K562 (cell line): ENCODE data around the gene MEF2B. TPM values are rescaled to one million over a fixed set of nuclear protein-coding genes. Genes with fewer than 3 reads are reported as not detected.

Source experiments
- ESRRA ChIP-seq: fragments of 450-650 bp; IDR thresholded peaks from 2 replicates; pipeline ENCODE4 v1.6.1; 2014; ENCODE audit warnings: low read depth, mild to moderate bottlenecking, moderate library complexity, borderline replicate concordance
- NR2F6 ChIP-seq: fragments of 450-650 bp; formaldehyde crosslinking; IDR thresholded peaks from 2 replicates; pipeline ENCODE4 v1.4.0; 2020; ENCODE audit warnings: mild to moderate bottlenecking
- RAD51 ChIP-seq: fragments of 450-650 bp; IDR thresholded peaks from 2 replicates; pipeline ENCODE4 v1.7.1; 2016; ENCODE audit warnings: low read depth, mild to moderate bottlenecking, borderline replicate concordance
- RBM39 ChIP-seq: fragments of 200-400 bp; formaldehyde crosslinking; optimal IDR thresholded peaks from 2 replicates; pipeline ENCODE3; 2018; ENCODE audit warnings: low read depth, low read length
- SMARCE1 ChIP-seq: fragments of 450-650 bp; IDR thresholded peaks from 2 replicates; pipeline ENCODE4 v1.7.1; 2016; ENCODE audit warnings: mild to moderate bottlenecking
- ZSCAN29 ChIP-seq: fragments of 450-650 bp; IDR thresholded peaks from 2 replicates; pipeline ENCODE4 v1.6.1; 2017
- polyA plus RNA-seq, 8 experiments: library from polyadenylated mRNA; depleted of rRNA in 4 of 8; stranded (reverse) in 5 of 8; unstranded in 3 of 8; fragments of >200 nt; fragmentation: Nextera tagmentation in 2 of 8; fragmentation: Illumina TruSeq in 1 of 8; extraction: Ambion mirVana in 2 of 8; extraction: Trizol in 1 of 8; gene quantifications; 2 replicates each; pipeline versions ENCODE4 v1.2.1 to v1.2.3, GENCODE V29; 2011 to 2014; ENCODE audit warnings: inconsistent platforms in 1 of 8, missing spikeins in 1 of 8
- total RNA-seq, 7 experiments: library from RNA; depleted of rRNA in 6 of 7; stranded (reverse); fragments of >200 nt in 6 of 7; fragmentation: Illumina TruSeq in 2 of 7; extraction: Trizol in 2 of 7; gene quantifications; 2 replicates each; pipeline versions ENCODE4 v1.2.1 to v1.2.3, GENCODE V29; 2011 to 2021; ENCODE audit warnings: low replicate concordance in 1 of 7
- TF ChIP-seq, protein P1 (sequence below): fragments of 450-650 bp; IDR thresholded peaks from 2 replicates; pipeline ENCODE4 v1.6.1; 2016; ENCODE audit warnings: mild to moderate bottlenecking, moderate library complexity
- TF ChIP-seq, protein P2 (sequence below): fragments of 450-650 bp; formaldehyde crosslinking; IDR thresholded peaks from 2 replicates; pipeline ENCODE4 v1.4.0; 2022; ENCODE audit warnings: mild to moderate bottlenecking, moderate library complexity
- TF ChIP-seq, protein P3 (sequence below), 2 experiments: fragments of 250-450 bp in 1 of 2; fragments of 450-650 bp in 1 of 2; sonication (Bioruptor Pico) in 1 of 2; IDR thresholded peaks; 2 replicates each; pipeline versions ENCODE4 v1.6.1 to v1.8.0; 2016 to 2021; ENCODE audit warnings: mild to moderate bottlenecking in 2 of 2, moderate library complexity in 2 of 2, missing compliant biosample characterization in 1 of 2, missing genetic modification characterization in 1 of 2
- TF ChIP-seq, protein P4 (sequence below): sonication (generic); formaldehyde crosslinking; IDR thresholded peaks from 2 replicates; pipeline ENCODE4 v1.8.1; 2022; ENCODE audit warnings: missing genetic modification reagents
- TF ChIP-seq, protein P5 (sequence below): fragments of 450-650 bp; IDR thresholded peaks from 2 replicates; pipeline ENCODE4 v1.6.1; 2016; ENCODE audit warnings: borderline replicate concordance

The MEF2B gene
- total and polyA plus RNA-seq, 9 of the 15 experiments (the other 6 are each of a cell fraction or from before 2014, with no cell fraction given), result 0.14 to 1.9 (median 0.71) TPM; not detected in 3

DNA sequence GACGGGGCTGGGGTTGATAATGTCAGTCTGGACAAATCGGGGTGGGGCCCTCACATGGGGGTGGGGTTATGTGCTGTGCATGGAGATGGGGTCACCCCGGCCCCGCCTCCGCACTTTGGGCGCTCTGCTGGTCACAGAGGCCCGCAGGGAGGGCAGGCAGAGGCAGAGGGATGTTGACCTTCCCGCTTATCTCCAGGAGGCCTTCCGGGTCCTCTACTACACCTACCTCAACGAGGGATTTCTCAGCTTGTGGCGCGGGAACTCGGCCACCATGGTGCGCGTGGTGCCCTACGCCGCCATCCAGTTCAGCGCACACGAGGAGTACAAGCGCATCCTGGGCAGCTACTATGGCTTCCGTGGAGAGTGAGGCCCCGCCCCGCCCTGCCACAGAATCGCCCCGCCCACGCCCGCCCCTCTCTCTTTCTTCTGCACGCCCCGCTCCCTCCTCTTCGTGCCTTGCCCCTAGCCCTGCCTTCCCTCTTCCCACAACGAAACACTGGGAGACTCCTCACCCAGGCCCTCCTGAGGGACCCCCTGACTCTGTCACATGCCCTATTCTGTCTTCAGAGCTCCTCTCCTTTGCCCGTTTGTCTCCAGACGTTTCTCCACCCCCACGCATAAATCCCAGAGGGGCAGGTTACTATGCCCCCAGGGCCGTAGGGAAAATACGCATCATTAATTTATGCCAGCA lies 64.6 kb downstream of the MEF2B start (continued):
- TF ChIP-seq, protein P1, sequence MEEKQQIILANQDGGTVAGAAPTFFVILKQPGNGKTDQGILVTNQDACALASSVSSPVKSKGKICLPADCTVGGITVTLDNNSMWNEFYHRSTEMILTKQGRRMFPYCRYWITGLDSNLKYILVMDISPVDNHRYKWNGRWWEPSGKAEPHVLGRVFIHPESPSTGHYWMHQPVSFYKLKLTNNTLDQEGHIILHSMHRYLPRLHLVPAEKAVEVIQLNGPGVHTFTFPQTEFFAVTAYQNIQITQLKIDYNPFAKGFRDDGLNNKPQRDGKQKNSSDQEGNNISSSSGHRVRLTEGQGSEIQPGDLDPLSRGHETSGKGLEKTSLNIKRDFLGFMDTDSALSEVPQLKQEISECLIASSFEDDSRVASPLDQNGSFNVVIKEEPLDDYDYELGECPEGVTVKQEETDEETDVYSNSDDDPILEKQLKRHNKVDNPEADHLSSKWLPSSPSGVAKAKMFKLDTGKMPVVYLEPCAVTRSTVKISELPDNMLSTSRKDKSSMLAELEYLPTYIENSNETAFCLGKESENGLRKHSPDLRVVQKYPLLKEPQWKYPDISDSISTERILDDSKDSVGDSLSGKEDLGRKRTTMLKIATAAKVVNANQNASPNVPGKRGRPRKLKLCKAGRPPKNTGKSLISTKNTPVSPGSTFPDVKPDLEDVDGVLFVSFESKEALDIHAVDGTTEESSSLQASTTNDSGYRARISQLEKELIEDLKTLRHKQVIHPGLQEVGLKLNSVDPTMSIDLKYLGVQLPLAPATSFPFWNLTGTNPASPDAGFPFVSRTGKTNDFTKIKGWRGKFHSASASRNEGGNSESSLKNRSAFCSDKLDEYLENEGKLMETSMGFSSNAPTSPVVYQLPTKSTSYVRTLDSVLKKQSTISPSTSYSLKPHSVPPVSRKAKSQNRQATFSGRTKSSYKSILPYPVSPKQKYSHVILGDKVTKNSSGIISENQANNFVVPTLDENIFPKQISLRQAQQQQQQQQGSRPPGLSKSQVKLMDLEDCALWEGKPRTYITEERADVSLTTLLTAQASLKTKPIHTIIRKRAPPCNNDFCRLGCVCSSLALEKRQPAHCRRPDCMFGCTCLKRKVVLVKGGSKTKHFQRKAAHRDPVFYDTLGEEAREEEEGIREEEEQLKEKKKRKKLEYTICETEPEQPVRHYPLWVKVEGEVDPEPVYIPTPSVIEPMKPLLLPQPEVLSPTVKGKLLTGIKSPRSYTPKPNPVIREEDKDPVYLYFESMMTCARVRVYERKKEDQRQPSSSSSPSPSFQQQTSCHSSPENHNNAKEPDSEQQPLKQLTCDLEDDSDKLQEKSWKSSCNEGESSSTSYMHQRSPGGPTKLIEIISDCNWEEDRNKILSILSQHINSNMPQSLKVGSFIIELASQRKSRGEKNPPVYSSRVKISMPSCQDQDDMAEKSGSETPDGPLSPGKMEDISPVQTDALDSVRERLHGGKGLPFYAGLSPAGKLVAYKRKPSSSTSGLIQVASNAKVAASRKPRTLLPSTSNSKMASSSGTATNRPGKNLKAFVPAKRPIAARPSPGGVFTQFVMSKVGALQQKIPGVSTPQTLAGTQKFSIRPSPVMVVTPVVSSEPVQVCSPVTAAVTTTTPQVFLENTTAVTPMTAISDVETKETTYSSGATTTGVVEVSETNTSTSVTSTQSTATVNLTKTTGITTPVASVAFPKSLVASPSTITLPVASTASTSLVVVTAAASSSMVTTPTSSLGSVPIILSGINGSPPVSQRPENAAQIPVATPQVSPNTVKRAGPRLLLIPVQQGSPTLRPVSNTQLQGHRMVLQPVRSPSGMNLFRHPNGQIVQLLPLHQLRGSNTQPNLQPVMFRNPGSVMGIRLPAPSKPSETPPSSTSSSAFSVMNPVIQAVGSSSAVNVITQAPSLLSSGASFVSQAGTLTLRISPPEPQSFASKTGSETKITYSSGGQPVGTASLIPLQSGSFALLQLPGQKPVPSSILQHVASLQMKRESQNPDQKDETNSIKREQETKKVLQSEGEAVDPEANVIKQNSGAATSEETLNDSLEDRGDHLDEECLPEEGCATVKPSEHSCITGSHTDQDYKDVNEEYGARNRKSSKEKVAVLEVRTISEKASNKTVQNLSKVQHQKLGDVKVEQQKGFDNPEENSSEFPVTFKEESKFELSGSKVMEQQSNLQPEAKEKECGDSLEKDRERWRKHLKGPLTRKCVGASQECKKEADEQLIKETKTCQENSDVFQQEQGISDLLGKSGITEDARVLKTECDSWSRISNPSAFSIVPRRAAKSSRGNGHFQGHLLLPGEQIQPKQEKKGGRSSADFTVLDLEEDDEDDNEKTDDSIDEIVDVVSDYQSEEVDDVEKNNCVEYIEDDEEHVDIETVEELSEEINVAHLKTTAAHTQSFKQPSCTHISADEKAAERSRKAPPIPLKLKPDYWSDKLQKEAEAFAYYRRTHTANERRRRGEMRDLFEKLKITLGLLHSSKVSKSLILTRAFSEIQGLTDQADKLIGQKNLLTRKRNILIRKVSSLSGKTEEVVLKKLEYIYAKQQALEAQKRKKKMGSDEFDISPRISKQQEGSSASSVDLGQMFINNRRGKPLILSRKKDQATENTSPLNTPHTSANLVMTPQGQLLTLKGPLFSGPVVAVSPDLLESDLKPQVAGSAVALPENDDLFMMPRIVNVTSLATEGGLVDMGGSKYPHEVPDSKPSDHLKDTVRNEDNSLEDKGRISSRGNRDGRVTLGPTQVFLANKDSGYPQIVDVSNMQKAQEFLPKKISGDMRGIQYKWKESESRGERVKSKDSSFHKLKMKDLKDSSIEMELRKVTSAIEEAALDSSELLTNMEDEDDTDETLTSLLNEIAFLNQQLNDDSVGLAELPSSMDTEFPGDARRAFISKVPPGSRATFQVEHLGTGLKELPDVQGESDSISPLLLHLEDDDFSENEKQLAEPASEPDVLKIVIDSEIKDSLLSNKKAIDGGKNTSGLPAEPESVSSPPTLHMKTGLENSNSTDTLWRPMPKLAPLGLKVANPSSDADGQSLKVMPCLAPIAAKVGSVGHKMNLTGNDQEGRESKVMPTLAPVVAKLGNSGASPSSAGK, result peak; percentile 87
- TF ChIP-seq, protein P2, sequence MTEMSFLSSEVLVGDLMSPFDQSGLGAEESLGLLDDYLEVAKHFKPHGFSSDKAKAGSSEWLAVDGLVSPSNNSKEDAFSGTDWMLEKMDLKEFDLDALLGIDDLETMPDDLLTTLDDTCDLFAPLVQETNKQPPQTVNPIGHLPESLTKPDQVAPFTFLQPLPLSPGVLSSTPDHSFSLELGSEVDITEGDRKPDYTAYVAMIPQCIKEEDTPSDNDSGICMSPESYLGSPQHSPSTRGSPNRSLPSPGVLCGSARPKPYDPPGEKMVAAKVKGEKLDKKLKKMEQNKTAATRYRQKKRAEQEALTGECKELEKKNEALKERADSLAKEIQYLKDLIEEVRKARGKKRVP (CRISPR knock-in tag), result no peak; the same call in 1 of the 2 replicates
- TF ChIP-seq, protein P3, sequence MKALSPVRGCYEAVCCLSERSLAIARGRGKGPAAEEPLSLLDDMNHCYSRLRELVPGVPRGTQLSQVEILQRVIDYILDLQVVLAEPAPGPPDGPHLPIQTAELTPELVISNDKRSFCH (CRISPR knock-in tag; IDR thresholded peaks at IDR 0.05), result no peak
- TF ChIP-seq, protein P3 (tag; IDR thresholded peaks at IDR 0.05), result no peak
- no peak for TF ChIP-seq NR2F6 (CRISPR knock-in tag)
- no peak for TF ChIP-seq RAD51
- TF ChIP-seq RBM39, result no peak
- TF ChIP-seq ZSCAN29, result no peak
- TF ChIP-seq, protein P4, sequence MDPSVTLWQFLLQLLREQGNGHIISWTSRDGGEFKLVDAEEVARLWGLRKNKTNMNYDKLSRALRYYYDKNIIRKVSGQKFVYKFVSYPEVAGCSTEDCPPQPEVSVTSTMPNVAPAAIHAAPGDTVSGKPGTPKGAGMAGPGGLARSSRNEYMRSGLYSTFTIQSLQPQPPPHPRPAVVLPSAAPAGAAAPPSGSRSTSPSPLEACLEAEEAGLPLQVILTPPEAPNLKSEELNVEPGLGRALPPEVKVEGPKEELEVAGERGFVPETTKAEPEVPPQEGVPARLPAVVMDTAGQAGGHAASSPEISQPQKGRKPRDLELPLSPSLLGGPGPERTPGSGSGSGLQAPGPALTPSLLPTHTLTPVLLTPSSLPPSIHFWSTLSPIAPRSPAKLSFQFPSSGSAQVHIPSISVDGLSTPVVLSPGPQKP (CRISPR knock-in tag), result no peak
- no peak for TF ChIP-seq SMARCE1
- TF ChIP-seq, protein P5, sequence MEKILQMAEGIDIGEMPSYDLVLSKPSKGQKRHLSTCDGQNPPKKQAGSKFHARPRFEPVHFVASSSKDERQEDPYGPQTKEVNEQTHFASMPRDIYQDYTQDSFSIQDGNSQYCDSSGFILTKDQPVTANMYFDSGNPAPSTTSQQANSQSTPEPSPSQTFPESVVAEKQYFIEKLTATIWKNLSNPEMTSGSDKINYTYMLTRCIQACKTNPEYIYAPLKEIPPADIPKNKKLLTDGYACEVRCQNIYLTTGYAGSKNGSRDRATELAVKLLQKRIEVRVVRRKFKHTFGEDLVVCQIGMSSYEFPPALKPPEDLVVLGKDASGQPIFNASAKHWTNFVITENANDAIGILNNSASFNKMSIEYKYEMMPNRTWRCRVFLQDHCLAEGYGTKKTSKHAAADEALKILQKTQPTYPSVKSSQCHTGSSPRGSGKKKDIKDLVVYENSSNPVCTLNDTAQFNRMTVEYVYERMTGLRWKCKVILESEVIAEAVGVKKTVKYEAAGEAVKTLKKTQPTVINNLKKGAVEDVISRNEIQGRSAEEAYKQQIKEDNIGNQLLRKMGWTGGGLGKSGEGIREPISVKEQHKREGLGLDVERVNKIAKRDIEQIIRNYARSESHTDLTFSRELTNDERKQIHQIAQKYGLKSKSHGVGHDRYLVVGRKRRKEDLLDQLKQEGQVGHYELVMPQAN, result peak; percentile 87
- TF ChIP-seq ESRRA, result peak; percentile 75; the same call in 1 of the 2 replicates
